ENCODE results near the gene PPP2R3A. TPM values are rescaled to one million over a fixed set of nuclear protein-coding genes. Genes with fewer than 3 reads are reported as not detected.

PPP2R3A gene
- total and polyA plus RNA-seq, 9 of the 15 experiments (the other 6 are each of a cell fraction or from before 2014, with no cell fraction given), result 0.10 to 0.50 (median 0.24) TPM

DNA sequence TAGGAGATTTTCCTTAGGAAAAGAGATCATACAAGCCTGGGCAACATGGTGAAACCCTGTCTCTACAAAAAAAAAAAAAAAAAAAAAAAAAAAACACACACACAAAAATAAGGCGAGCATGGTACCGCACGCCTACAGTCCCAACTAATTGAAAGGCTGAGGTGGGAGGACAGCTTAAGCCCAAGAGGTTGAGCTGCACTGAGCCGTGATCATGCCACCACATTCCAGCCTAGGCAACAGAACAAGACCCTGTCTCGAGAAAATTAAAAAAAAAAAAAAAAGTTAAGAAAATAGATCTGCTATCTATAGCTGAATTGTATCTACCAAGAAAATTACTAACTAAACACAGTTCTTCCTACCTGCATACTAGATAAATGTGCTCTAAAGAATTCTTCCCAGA, 223.5 kb downstream of the PPP2R3A start:
- Histone ChIP-seq H4K20me1 (replicated peaks; ENCODE audit: control insufficient read depth, insufficient read depth, low read length) (peaks cover 54% of the 10 kb centered on the region), H3K4me1 (replicated peaks in 1 of 2; ENCODE audit: control insufficient read depth in 2 of 2, insufficient read depth in 2 of 2, low read length in 2 of 2) (peaks cover 7 to 11% of the 10 kb centered on the region in 2 experiments; a peak in 3 of 5 replicates), H3K9me1 (ENCODE audit: control insufficient read depth, insufficient read depth, low read length) (peaks cover 3% of the 10 kb centered on the region), H3K27me3 (ENCODE audit: control insufficient read depth in 2 of 2, insufficient read depth in 2 of 2, low read length in 2 of 2) (no peaks in the 10 kb centered on the region), H3K79me2 (ENCODE audit: control insufficient read depth, insufficient read depth, low read length) (peaks cover 100% of the 10 kb centered on the region), H3K9ac (ENCODE audit: insufficient read depth in 1 of 2, low read depth in 2 of 2, low read length in 2 of 2) (no peak overlapping the region), H3K27ac (ENCODE audit: extremely low read depth, low read depth, low read length) (no peak overlapping the region), H2AFZ (ENCODE audit: low read depth, low read length) (no peak overlapping the region), H3K9me3 (replicated peaks; ENCODE audit: control insufficient read depth, insufficient read depth, low read depth, low read length) (no peaks in the 10 kb centered on the region), H3K4me2 (ENCODE audit: insufficient read depth, low read length) (no peak overlapping the region), H3K36me3 (ENCODE audit: control insufficient read depth, insufficient read depth, low read length) (peaks cover 11% of the 10 kb centered on the region; the same call in 2 of the 3 replicates), H3K4me3 (no peak overlapping the region)
- CTCF ChIA-PET (ENCODE audit: low intra/inter-chr PET ratio), result no interaction called here
- DNase-seq (ENCODE audit: extremely low read depth in 1 of 4, low spot score in 3 of 4) (no peak), ATAC-seq (no peak), FAIRE-seq (no peak)
- intact Hi-C loops (cut with micrococcal nuclease), result no loop called here
- no TSS peak for BruUV-seq (replicated peaks)
- POLR2A ChIA-PET, result no interaction called here
- in situ Hi-C loops (cut with MboI), result no loop called here
- TF ChIP-seq ESRRA (IDR thresholded peaks at IDR 0.05; ENCODE audit: borderline replicate concordance, low read depth) (no peak), CBX3 (IDR thresholded peaks at IDR 0.05; ENCODE audit: borderline replicate concordance in 1 of 2, low read length in 2 of 2) (no peak), ZNF12 (CRISPR knock-in tag; IDR thresholded peaks at IDR 0.05) (no peak), KAT7 (CRISPR knock-in tag; IDR thresholded peaks at IDR 0.05; ENCODE audit: borderline replicate concordance) (no peak), NFATC3 (IDR thresholded peaks at IDR 0.05) (no peak), MAFF (IDR thresholded peaks at IDR 0.05; ENCODE audit: low read length) (no peak), CHD2 (IDR thresholded peaks at IDR 0.05; ENCODE audit: low read depth, low read length) (no peak), WHSC1 (IDR thresholded peaks at IDR 0.05; ENCODE audit: low read length) (no peak), BHLHE40 (IDR thresholded peaks at IDR 0.05; ENCODE audit: low read length) (no peak), JUNB (CRISPR knock-in tag; conservative IDR thresholded peaks at IDR 0.05) (no peak), NUFIP1 (IDR thresholded peaks at IDR 0.05; ENCODE audit: partially characterized antibody) (no peak), GATA2 (CRISPR knock-in tag; IDR thresholded peaks at IDR 0.05) (no peak), DDX20 (tag; IDR thresholded peaks at IDR 0.05; ENCODE audit: low read depth) (no peak), ZNF77 (CRISPR knock-in tag; IDR thresholded peaks at IDR 0.05) (no peak), ZNF324 (CRISPR knock-in tag; IDR thresholded peaks at IDR 0.05) (no peak)
- TF ChIP-seq, protein P1, sequence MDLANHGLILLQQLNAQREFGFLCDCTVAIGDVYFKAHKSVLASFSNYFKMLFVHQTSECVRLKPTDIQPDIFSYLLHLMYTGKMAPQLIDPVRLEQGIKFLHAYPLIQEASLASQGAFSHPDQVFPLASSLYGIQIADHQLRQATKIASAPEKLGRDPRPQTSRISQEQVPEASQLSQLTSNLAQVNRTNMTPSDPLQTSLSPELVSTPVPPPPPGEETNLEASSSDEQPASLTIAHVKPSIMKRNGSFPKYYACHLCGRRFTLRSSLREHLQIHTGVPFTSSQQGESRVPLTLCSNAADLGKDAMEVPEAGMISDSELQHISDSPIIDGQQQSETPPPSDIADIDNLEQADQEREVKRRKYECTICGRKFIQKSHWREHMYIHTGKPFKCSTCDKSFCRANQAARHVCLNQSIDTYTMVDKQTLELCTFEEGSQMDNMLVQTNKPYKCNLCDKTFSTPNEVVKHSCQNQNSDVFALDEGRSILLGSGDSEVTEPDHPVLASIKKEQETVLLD (IDR thresholded peaks at IDR 0.05), result no peak
- WGBS (ENCODE audit: insufficient coverage, low coverage, missing lambda C conversion rate), result 66% methylated on average over 4 of the region's 5 CpGs

Measured in K562 (cell line).